ENCODE measurements around the gene RBM15. TPM values are rescaled to one million over a fixed set of nuclear protein-coding genes. Genes with fewer than 3 reads are reported as not detected.

Gene RBM15
- total and polyA plus RNA-seq, 2 of the 13 experiments (the other 11 are each of a cell fraction or from before 2014, with no cell fraction given), result 13.5 to 36.4 TPM

GRCh38 chr1:110339407-110340206 is 430 bp downstream of the RBM15 start (continued):
- TF ChIP-seq CERS6 (CRISPR knock-in tag; IDR thresholded peaks at IDR 0.05), result no peak
- peak; percentile 48; the same call in 1 of the 2 replicates for TF ChIP-seq ZNF724P (CRISPR knock-in tag; IDR thresholded peaks at IDR 0.05; ENCODE audit: borderline replicate concordance)
- TF ChIP-seq SNAPC2 (CRISPR knock-in tag; IDR thresholded peaks at IDR 0.05), result no peak
- TF ChIP-seq ZNF343 (CRISPR knock-in tag; IDR thresholded peaks at IDR 0.05), result 0 out of 2 replicates have a peak, but pooled peaks have one; percentile 14
- TF ChIP-seq ZNF737 (CRISPR knock-in tag; IDR thresholded peaks at IDR 0.05; ENCODE audit: borderline replicate concordance), result no peak
- no peak; the same call in 1 of the 2 replicates for TF ChIP-seq CBX5 (CRISPR knock-in tag; IDR thresholded peaks at IDR 0.05; ENCODE audit: borderline replicate concordance)
- TF ChIP-seq, protein P1, sequence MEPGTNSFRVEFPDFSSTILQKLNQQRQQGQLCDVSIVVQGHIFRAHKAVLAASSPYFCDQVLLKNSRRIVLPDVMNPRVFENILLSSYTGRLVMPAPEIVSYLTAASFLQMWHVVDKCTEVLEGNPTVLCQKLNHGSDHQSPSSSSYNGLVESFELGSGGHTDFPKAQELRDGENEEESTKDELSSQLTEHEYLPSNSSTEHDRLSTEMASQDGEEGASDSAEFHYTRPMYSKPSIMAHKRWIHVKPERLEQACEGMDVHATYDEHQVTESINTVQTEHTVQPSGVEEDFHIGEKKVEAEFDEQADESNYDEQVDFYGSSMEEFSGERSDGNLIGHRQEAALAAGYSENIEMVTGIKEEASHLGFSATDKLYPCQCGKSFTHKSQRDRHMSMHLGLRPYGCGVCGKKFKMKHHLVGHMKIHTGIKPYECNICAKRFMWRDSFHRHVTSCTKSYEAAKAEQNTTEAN (CRISPR knock-in tag; conservative IDR thresholded peaks at IDR 0.05), result 0 out of 2 replicates have a peak, but pooled peaks have one; percentile 9
- TF ChIP-seq EEA1 (CRISPR knock-in tag; IDR thresholded peaks at IDR 0.05; ENCODE audit: borderline replicate concordance), result no peak
- 0 out of 2 replicates have a peak, but pooled peaks have one; percentile 60 for TF ChIP-seq HOXA9 (CRISPR knock-in tag; IDR thresholded peaks at IDR 0.05; ENCODE audit: borderline replicate concordance)
- TF ChIP-seq, protein P2, sequence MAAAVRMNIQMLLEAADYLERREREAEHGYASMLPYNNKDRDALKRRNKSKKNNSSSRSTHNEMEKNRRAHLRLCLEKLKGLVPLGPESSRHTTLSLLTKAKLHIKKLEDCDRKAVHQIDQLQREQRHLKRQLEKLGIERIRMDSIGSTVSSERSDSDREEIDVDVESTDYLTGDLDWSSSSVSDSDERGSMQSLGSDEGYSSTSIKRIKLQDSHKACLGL (CRISPR knock-in tag; IDR thresholded peaks at IDR 0.05), result peak; percentile 75
- no peak for TF ChIP-seq GTF2F1 (IDR thresholded peaks at IDR 0.05; ENCODE audit: low read length)
- no peak for TF ChIP-seq MTF2 (CRISPR knock-in tag; IDR thresholded peaks at IDR 0.05; ENCODE audit: borderline replicate concordance)
- peak; percentile 78 for TF ChIP-seq POLR2AphosphoS5 (IDR thresholded peaks at IDR 0.05; ENCODE audit: low read depth, low read length)
- no peak for TF ChIP-seq RNF2 (conservative IDR thresholded peaks at IDR 0.05; ENCODE audit: low read depth)
- no peak for TF ChIP-seq NCOR1 (IDR thresholded peaks at IDR 0.05; ENCODE audit: borderline replicate concordance, low read length)
- 0 out of 2 replicates have a peak, but pooled peaks have one; percentile 5 for TF ChIP-seq NFATC3 (CRISPR knock-in tag; IDR thresholded peaks at IDR 0.05)
- no peak for TF ChIP-seq MAF1 (CRISPR knock-in tag; IDR thresholded peaks at IDR 0.05; ENCODE audit: borderline replicate concordance)
- no peak for TF ChIP-seq ZNF501 (CRISPR knock-in tag; IDR thresholded peaks at IDR 0.05)
- no peak for TF ChIP-seq XBP1 (CRISPR knock-in tag; IDR thresholded peaks at IDR 0.05)
- no peak for TF ChIP-seq ZNF121 (CRISPR knock-in tag; IDR thresholded peaks at IDR 0.05)
- TF ChIP-seq BHLHE40 (IDR thresholded peaks at IDR 0.05; ENCODE audit: low read length), result no peak
- TF ChIP-seq TMF1 (CRISPR knock-in tag; IDR thresholded peaks at IDR 0.05; ENCODE audit: low read depth), result no peak
- peak; percentile 22; the same call in 1 of the 2 replicates for TF ChIP-seq ZNF543 (CRISPR knock-in tag; IDR thresholded peaks at IDR 0.05)

Measured in HepG2 (cell line).